Prostate gland (tissue), 2 donors: ENCODE measurements around the gene YDJC.

ENCODE experiments used
- CTCF ChIP-seq, 4 experiments: fragments of 200-600 bp in 2 of 4; fragments of 450-650 bp in 2 of 4; sonication (generic) in 2 of 4; IDR thresholded peaks; 1 replicate in 3 of 4; 2 replicates in 1 of 4; pipeline ENCODE4 v1.5.1; 2016 to 2019; ENCODE audit warnings: antibody characterized with exemption in 4 of 4, mild to moderate bottlenecking in 2 of 4, moderate library complexity in 2 of 4
- POLR2AphosphoS5 ChIP-seq: sonication (generic); formaldehyde crosslinking; IDR thresholded peaks from one replicate; pipeline ENCODE4 v1.6.1; 2017; ENCODE audit warnings: antibody characterized with exemption

GRCh38 chr22:21582801-21583740 is 46.8 kb downstream of the YDJC start:
- TF ChIP-seq POLR2AphosphoS5, result peak; percentile 32
- TF ChIP-seq CTCF (IDR thresholded peaks at IDR 0.05), result no peak
